ENCODE data around the gene SH3RF3. TPM values are rescaled to one million over a fixed set of nuclear protein-coding genes. Genes with fewer than 3 reads are reported as not detected.

Gene SH3RF3
- total and polyA plus RNA-seq, 10 of the 15 experiments (the other 5 are each of a cell fraction or from before 2014, with no cell fraction given), result 0.08 to 8.8 (median 2.3) TPM

GRCh38 chr2:109173311-109174171, 44.5 kb downstream of the SH3RF3 start:
- DNase-seq (ENCODE audit: low read depth, low spot score) (no peak), ATAC-seq (no peak), FAIRE-seq (no peak)
- H4K20me1 ChIP-seq (ENCODE audit: control insufficient read depth, insufficient read depth), result no peaks in the 10 kb centered on the region
- in situ Hi-C loops (cut with MboI) (no loop called here), intact Hi-C loops (cut with micrococcal nuclease; ENCODE audit: unreplicated experiment) (no loop called here)
- H3K4me1 ChIP-seq (ENCODE audit: control insufficient read depth, insufficient read depth, low read length), result no peaks in the 10 kb centered on the region
- no peaks in the 10 kb centered on the region for H3K79me2 ChIP-seq (ENCODE audit: control insufficient read depth, insufficient read depth, low read length)
- no TSS peak for BruUV-seq (replicated peaks)
- no peaks in the 10 kb centered on the region; a peak in 1 of 4 replicates for H3K27me3 ChIP-seq (replicated peaks in 1 of 2; ENCODE audit: control insufficient read depth in 2 of 2, insufficient read depth in 2 of 2, low read length in 1 of 2)
- no peak overlapping the region for H3K4me3 ChIP-seq
- WGBS (ENCODE audit: insufficient coverage, insufficient replicate concordance, low lambda C conversion rate, missing lambda C conversion rate), result 69% methylated on average over 19 of the region's 19 CpGs
- H3K27ac ChIP-seq (ENCODE audit: control insufficient read depth, insufficient read depth), result no peak overlapping the region
- no peak overlapping the region for H3K9ac ChIP-seq (ENCODE audit: control insufficient read depth, insufficient read depth, low read length)
- no peak overlapping the region for H3K4me2 ChIP-seq (ENCODE audit: control insufficient read depth, insufficient read depth)
- TF ChIP-seq SIN3A (IDR thresholded peaks at IDR 0.05; ENCODE audit: low read depth, low read length), result no peak
- no peak for TF ChIP-seq BACH1 (IDR thresholded peaks at IDR 0.05; ENCODE audit: borderline replicate concordance)
- no peak for TF ChIP-seq PML (IDR thresholded peaks at IDR 0.05; ENCODE audit: low read length)
- TF ChIP-seq WRNIP1 (IDR thresholded peaks at IDR 0.05; ENCODE audit: borderline replicate concordance, low read depth, low read length), result no peak
- TF ChIP-seq BRCA1 (IDR thresholded peaks at IDR 0.05; ENCODE audit: low read depth, low read length), result no peak
- TF ChIP-seq TBL1XR1 (IDR thresholded peaks at IDR 0.05; ENCODE audit: low read depth, low read length), result no peak
- no peak for TF ChIP-seq TCF7 (IDR thresholded peaks at IDR 0.05; ENCODE audit: borderline replicate concordance)
- TF ChIP-seq NFIC (IDR thresholded peaks at IDR 0.05; ENCODE audit: low read depth, low read length), result no peak
- no peak for TF ChIP-seq IRF3 (IDR thresholded peaks at IDR 0.05)
- no peak for TF ChIP-seq IKZF2 (IDR thresholded peaks at IDR 0.05)
- TF ChIP-seq ZNF24 (IDR thresholded peaks at IDR 0.05), result no peak
- TF ChIP-seq KAT2A (conservative IDR thresholded peaks at IDR 0.05; ENCODE audit: control insufficient read depth, low read depth, low read length), result no peak
- TF ChIP-seq SUZ12 (IDR thresholded peaks at IDR 0.05; ENCODE audit: unreplicated experiment), result no peak
- no peak for TF ChIP-seq ZNF274 (IDR thresholded peaks at IDR 0.05; ENCODE audit: insufficient read depth, insufficient read length)
- no peak for TF ChIP-seq NR2C2 (IDR thresholded peaks at IDR 0.05; ENCODE audit: borderline replicate concordance, control insufficient read depth, insufficient read length, low read depth)
- no peak for TF ChIP-seq EZH2 (IDR thresholded peaks at IDR 0.05; ENCODE audit: borderline replicate concordance, control insufficient read depth, low read depth, low read length)
- no peak for TF ChIP-seq SPI1 (IDR thresholded peaks at IDR 0.05; ENCODE audit: borderline replicate concordance, insufficient read depth, low read depth, low read length)
- no peak for TF ChIP-seq ESRRA (IDR thresholded peaks at IDR 0.05; ENCODE audit: low read length)
- ChIA-PET RAD21 (ENCODE audit: unreplicated experiment) (no interaction called here), POLR2A (no interaction called here), SMC1A (ENCODE audit: uncharacterized antibody, unreplicated experiment) (no interaction called here), CTCF (no interaction called here)
- no peaks in the 10 kb centered on the region for H3K36me3 ChIP-seq (ENCODE audit: control insufficient read depth in 2 of 2, insufficient read depth in 2 of 2, low read length in 1 of 2)
- H3K9me3 ChIP-seq (replicated peaks; ENCODE audit: control insufficient read depth, insufficient read depth, low read length), result no peaks in the 10 kb centered on the region; the same call in 2 of the 3 replicates
- H2AFZ ChIP-seq (ENCODE audit: control insufficient read depth, low read depth, low read length), result no peak overlapping the region

All from GM12878 (cell line).